MM.1S (cell line): ENCODE data around the gene ASIC2.

Experiments used
- CTCF ChIP-seq: fragments of 300-600 bp; sonication (generic); IDR thresholded peaks from 2 replicates; pipeline ENCODE4 v1.5.1; 2016; ENCODE audit warnings: antibody characterized with exemption, low read length, mixed read lengths
- EZH2 ChIP-seq: fragments of 300-600 bp; sonication (generic); optimal IDR thresholded peaks from 2 replicates; pipeline ENCODE3; 2017; ENCODE audit warnings: low read depth, mild to moderate bottlenecking, antibody characterized with exemption, low read length, mixed read lengths
- EZH2phosphoT487 ChIP-seq: fragments of 300-600 bp; sonication (generic); IDR thresholded peaks from 2 replicates; pipeline ENCODE4 v1.6.1; 2018; ENCODE audit warnings: antibody characterized with exemption, low read length

GRCh38 chr17:33228548-33228947 is 64.5 kb downstream of the ASIC2 start:
- no peak for TF ChIP-seq EZH2
- TF ChIP-seq CTCF, result no peak
- TF ChIP-seq EZH2phosphoT487, result no peak
